Activated T-cell treated with anti-CD3 and anti-CD28 coated beads for 24 hours (primary cell): ENCODE results near the gene ETDB.
A peak's percentile ranks its signal among the peaks of the same experiment; 100 is the strongest.
"Not testable (repeated sequence)": the region's sequence is repeated elsewhere in the genome, so short reads cannot be mapped to it uniquely, and the experiment has no call there.

Experiments used
- DNase-seq: peaks from one replicate; pipeline ENCODE4 v3.0.0-alpha.2; 2020; ENCODE audit warnings: low read depth

The ETDB gene

GRCh38 chrX:135120056-135120576 is at the start of gene ETDB:
TSS of gene ETDB (minus strand) at chrX:135120526. CDS start at chrX:135119261, 1,265 bp downstream.
- DNase-seq: not testable (repeated sequence)

DNA sequence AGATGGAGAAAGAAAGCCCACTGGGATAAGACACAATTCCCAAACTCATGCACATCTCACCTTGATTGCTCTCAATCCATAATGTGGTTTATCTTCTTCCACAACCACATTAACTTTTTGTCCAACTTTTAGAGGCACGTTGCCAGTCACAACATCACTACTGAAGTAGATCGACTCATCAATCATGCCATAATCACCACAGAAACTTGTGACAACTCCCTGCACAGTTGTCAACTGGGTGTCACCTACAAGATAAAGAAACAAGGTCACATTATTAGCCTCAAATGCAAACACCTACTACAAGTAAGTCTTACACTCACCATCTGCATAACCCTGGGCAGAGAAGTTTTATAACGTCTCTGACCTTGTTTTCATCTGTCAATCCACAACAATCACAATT is 49.2 kb upstream of the ETDB start:
- DNase-seq: not testable (repeated sequence)

GRCh38 chrX:135168486-135168885 is 48.2 kb upstream of the ETDB start:
- no peak for DNase-seq

- DNase-seq: not testable (repeated sequence)
Observed at GRCh38 chrX:135154688-135155087, 34.4 kb upstream of the ETDB start.

GRCh38 chrX:135126145-135126544 is 5.8 kb upstream of the ETDB start:
- DNase-seq: not testable (repeated sequence)

DNA sequence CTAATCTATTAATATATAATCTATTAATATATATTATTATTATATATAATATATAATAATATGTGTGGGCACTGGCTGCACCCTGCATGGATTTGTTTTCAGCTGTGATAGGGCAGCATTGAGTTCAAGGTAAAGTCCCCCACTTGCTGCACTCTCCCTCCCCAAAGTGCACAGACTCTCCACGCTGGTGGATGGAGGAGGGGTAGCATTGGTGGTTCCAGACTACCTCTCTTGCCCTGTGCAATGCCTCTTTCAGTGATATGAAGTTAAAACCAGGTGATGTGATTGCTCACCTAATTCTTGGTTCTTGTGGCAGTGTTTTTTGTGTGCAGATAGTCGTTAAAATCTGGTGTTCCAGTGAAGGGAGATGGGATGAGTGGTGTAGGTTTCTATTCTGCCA is 4.3 kb downstream of the ETDB start:
- DNase-seq: not testable (repeated sequence)

- no peak for DNase-seq
Observed at GRCh38 chrX:135114392-135114791, 5.9 kb downstream of the ETDB start.

- no peak for DNase-seq
Observed at GRCh38 chrX:135112743-135113142, 7.6 kb downstream of the ETDB start.

- peak; percentile 26 for DNase-seq
Observed at GRCh38 chrX:135112096-135112729, 8.1 kb downstream of the ETDB start.

- no peak for DNase-seq
Observed at GRCh38 chrX:135109554-135109953, 10.8 kb downstream of the ETDB start.

DNA sequence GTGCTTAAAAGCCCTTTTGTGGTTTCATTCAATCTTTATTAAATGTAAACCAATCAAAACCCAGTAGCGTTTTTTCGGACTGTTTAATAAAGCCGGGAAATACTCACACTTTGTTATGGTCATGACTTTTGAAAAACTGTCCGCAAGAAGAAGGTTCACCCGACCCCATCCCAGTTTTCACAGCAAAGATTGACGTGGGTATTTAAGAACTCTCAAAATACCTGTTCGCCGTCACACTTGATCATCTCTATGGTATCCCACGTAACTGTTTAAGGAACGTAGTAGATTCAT is 20.9 kb downstream of the ETDB start:
- no peak for DNase-seq

DNA sequence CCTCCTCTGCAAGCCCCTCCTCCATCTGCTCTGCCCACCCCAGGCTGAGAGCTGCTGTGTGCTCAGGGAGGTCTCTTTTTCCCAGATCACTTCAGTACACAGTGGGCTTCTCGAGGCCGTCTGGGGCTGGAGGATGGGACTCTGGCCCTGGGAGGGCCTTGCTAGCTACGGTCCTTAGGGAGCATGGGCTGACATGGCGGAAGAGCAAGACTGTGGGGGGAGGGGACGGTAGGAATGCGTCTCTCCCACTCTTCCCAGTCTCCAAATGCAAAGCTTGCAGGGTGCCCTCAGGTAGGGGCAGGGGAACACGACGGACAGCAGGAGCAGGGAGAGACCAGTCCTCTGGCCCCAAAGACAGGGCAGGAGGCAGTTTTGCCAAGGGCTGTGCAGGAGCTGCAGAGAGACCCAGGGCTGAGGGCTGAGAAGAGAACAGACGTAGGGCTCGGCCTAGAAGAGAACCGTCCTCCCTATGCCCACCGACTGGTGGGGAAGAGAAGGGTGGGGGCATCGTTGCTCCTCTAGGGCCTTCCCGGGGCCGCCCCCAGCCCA is 23.1 kb downstream of the ETDB start:
- not testable (repeated sequence) for DNase-seq

DNA sequence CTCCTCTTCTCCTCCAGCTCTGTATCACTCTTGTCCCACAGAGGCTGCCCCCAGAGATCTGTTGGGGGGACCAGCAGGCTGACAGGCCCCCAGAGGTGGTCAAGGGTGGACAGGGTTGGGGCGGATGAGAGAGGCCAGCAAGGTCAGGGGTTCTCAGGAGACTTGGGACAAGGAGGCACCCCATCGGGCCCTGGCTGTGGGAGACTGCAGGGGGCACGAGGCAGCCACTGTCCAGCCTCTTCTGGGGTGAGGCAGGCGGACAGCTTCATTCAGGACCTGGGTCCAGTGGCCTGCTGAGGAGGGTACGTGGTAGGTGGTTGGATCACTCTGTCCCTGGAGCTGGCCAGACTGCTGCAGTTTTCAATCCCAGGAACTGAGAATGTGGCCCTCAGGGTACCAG is 24.6 kb downstream of the ETDB start:
- no peak for DNase-seq

DNA sequence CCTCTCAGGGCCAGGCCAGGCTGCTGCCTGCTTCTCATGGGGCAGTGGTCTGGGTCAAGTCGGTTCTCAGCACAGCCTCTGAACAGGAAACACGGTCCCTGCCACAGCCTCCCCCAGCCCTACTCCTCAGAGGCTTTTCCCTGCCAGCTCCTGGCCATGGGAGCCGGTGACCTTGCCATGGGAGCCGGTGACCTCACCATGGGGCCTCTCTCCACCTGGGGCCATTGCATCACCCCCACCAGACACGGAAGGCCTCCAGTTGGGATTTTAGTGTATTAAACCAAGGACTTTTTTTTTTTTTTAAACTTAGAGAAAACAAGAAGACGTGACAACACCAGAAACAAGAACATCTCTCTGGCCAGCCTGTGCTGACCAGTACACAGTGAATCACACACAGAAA is 25.6 kb downstream of the ETDB start:
- no peak for DNase-seq

DNA sequence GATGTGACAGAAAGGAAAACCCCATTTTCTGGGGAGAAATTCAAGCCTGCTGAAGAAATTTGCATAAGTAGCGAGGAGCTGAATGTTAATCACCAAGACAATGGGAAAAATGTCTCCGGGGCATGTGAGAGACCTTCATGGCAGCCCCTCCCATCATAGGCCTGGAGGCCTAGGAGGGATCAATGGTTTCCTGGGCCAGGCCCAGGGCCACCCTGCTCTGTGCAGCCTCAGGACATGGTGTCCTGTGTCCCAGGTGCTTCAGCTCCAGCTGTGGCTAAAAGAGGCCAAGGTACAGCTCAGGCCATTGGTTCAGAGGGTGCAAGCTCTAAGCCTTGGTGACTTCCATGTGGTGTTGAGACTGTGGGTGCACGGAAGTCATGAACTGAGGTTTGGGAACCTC is 31.2 kb downstream of the ETDB start:
- DNase-seq: no peak

- no peak for DNase-seq
Observed at GRCh38 chrX:135087867-135088266, 32.5 kb downstream of the ETDB start.

DNA sequence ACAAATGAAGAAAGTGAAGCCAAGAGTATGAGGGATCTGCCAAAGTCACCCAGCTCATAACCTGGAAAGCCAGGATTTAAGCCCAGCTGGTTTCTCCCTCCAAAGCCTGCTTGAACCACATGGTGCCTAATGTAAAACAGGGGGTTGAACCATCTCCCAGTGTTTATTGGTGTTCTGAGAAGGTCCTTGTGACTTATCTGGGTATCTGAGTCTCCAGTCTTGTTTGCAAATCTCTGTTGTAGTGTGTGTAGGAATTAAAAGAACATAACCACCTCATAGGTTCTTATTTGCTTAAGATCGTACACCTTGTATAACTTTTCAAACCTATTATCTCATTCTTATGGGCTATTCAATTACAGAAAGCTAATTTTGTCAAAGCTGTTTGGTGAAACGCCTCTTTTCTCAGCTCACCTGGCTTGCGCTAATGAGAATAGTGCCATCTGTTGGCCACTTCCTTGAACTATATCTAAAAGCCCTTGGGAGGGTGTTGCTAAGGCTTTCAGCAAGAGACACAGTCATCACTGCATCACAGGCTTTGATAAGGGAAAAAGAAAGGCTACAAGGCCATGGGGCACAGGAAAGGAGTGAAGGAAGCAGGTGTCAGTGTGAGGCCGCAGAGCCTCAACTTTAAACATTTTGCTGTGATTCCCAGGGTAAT is 34.0 kb downstream of the ETDB start:
- peak; percentile 30 for DNase-seq

GRCh38 chrX:135081693-135082404 is 38.5 kb downstream of the ETDB start:
- DNase-seq: no peak
